NOMO-1 treated with DMSO at 0.1 percent for 48 hours (cell line): ENCODE data around the gene FAM234A.
"Not testable (repeated sequence)": the region's sequence is repeated elsewhere in the genome, so short reads cannot be mapped to it uniquely, and the experiment has no call there.

Experiments used
- DNase-seq: peaks from one replicate; lab custom pipeline; 2025; ENCODE audit not compliant: unreplicated experiment; lab: John Stamatoyannopoulos, UW

The FAM234A gene

DNA sequence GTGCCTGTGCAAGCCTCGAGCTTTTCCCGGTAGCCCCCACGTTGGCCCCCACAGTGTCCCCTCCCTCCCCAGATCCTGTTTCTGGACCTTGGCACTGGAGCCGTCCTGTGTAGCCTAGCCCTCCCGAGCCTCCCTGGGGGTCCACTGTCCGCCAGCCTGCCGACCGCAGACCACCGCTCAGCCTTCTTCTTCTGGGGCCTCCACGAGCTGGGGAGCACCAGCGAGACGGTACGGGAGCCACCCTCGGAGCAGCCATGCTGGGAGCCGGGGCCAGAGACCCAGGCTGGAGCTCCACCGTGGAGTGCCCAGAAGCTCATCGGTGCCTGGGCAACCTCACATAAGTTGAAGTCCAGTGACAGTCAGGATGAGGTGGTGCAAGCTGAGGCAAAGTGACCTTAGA is 29.3 kb downstream of the FAM234A start:
- no peak for DNase-seq

DNA sequence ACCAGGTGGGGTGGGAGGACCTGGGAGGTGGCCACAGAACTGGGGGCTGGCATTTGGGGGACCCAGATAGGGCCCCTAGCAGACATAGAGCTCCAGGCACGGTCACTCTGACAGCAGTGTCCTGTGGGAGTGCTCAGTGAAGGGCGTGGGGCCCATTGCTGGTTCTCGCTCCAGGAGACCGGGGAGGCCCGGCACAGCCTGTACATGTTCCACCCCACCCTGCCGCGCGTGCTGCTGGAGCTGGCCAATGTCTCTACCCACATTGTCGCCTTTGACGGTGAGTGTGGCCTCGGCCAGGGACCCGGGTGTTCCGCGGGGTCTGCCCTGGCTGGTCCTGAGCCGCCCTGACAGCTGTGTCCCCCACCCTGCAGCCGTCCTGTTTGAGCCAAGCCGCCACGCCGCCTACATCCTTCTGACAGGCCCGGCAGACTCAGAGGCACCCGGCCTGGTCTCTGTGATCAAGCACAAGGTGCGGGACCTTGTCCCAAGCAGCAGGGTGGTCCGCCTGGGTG is 29.9 kb downstream of the FAM234A start:
- no peak for DNase-seq

DNA sequence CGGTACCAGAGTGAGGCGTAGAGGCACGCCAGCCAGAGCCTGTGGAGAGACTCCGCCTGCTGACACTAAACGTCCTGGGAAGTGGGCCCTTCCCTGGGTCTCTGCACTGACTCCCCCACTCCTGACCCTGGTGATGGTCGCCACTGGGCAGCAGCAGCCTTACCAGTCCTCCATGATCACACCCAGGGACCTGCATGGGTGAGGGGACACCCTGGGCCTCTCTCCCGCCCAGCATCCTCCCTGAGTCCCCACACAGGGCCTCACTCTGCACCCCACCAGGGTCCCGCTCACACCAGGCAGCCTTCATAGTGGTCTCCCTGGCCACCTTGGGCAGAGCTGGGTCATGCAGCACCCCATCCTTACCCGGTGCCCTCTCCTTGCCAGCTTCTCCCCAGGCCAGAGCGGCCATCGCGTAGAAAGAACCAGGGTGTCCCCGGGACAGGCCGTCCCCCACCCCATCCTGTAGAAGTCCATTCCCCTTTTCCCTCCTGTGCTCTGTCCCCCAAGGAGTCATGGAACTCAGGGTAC is 30.4 kb downstream of the FAM234A start:
- DNase-seq = no peak

DNA sequence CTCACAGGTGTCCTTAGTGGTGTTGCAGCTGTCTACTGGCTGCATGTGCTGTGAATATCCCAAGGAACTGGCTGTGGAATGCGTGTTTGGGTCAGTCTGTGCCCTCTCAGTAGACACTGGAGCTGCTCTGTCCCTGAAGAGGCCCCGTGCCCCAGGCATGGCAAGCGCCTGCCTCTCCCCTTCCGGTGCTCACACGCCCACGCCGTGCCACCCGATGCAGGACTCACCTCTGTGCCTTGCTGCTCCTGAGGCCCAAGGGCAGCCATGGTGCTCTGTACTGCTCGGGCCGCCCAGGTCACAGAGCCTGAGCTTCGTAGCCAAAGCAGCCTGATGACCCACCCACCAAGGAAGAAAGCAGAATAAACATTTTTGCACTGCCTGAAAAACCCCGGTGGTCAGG is 31.1 kb downstream of the FAM234A start:
- no peak for DNase-seq

DNA sequence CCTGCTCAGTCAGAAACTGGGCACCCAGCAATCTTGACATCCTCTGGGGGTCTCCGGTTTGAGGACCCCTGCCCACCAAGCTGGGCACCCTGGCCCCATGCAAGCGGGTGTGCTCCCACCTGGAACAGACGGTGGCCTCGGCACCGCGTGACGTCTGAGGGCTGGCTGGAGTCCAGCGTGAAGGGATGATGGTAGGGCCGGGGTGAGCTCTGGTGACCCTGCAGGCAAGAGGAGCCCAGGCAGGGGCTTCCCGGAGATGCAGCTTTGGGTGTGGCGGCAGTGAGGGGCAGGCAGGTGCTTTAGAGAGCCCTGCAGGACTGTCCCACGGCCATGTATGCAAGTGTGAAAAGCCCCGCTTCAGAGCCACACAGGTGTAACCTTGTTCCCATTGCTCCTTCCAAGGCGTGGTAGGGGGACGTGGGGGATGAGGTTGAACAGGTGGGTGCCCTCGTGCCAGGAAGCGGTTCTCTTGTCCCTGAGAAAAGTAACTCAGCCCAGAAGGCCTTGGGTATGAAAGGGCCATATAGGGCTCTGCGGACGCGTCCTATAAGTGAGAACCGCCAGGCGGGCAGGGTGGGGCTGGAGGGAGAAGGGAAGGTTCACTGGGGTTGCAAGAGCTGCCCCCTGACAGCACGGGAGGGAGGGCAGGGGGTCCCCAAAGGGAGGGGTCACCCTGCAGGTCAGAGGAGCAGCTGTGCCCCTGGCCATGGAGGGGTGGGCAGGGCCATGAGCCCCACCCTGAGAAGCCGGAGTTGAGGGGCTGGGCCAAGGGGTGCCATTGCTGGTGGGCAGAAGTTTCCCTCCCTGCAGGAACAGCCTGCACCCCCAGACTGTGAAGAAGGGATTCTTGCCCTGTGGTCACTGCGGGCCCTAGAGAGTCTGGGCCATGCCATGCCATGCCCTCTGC is 31.9 kb downstream of the FAM234A start:
- no peak for DNase-seq

DNA sequence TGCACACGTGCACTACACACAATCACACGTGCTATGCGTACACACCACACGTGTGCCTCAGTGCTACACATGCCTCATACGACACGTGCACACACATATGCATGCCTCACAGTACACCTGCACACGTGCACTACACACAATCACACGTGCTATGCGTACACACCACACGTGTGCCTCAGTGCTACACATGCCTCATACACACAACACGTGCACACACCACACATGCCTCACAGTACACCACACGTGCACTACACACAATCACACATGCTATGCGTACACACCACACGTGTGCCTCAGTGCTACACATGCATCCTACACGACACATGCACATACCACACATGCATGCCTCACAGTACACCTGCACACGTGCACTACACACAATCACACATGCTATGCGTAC is 32.9 kb downstream of the FAM234A start:
- not testable (repeated sequence) for DNase-seq

DNA sequence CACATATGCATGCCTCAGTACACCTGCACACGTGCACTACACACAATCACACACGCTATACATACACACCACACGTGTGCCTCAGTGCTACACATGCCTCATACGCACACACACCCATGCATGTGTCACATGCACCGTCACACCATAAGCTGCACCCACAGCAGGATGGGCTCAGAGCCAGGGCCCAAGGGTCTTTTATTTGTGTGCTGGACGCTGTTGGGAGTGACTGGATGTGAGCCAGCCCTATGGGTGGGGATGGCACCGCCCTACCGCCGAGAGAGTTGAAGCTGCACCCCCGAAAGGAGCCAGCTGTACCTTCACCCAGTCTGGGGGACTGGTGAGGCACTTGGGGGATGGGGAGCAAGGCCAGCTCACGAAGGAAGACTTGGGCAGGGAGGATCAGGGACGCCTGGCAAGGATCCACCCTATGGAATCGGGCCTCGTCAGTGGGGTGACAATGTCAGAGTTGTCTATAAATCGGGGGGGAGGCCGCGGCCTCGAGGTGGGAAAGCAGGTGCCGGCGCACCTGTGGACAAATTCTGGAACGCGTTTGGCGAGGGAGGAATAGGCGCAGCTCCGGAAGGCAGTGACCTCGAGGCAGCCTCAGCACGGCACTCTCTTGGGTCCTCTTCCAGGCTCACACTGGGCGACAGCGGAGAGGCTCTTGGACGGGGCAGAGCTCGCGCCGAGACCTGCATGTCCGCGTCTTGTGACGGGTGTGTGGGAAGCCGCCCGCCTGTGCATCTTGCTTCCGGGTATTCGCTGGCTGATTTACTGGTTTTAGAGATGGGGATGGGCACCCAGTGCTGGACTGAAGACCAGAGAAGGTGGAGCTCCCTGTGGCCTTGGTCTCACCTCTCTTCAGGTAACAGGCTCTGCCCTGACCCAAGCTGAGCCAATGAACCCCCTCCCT is 33.8 kb downstream of the FAM234A start:
- no peak for DNase-seq

DNA sequence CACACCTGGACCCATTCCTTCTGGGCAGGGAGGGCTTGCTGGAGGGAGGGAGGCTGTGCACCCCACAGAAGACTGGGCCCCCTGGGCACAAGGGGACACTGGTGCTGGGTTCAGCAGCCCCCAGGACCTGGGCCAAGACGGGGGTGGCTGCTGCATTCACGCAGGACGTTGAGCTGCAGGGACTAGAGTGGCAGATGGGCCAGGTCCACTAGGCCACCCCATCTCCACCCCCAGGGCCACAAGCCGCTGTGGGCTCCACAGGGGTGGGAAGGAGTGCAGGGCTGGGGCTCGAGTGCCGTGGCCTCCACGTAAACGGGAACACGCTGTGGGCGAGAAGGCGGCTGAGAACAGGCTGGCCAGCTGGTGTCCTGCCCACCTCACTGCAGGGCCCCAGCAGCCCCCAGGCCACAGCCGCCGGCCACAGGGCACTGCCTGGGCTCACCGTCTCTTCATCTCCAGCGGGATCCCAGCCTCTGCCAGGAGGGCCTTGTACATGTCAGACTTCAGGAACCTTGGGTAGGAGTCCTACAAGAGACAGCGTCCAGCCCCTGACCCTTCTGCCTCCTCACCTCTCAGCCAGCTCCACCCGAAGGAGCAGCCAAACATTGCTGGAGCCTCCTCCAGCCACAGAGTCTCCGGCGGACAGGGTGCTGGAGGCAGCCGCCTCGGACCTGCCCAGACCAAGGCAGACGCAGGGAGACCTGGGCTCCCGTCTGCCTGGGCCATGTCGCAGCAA is 34.6 kb downstream of the FAM234A start:
- no peak for DNase-seq

DNA sequence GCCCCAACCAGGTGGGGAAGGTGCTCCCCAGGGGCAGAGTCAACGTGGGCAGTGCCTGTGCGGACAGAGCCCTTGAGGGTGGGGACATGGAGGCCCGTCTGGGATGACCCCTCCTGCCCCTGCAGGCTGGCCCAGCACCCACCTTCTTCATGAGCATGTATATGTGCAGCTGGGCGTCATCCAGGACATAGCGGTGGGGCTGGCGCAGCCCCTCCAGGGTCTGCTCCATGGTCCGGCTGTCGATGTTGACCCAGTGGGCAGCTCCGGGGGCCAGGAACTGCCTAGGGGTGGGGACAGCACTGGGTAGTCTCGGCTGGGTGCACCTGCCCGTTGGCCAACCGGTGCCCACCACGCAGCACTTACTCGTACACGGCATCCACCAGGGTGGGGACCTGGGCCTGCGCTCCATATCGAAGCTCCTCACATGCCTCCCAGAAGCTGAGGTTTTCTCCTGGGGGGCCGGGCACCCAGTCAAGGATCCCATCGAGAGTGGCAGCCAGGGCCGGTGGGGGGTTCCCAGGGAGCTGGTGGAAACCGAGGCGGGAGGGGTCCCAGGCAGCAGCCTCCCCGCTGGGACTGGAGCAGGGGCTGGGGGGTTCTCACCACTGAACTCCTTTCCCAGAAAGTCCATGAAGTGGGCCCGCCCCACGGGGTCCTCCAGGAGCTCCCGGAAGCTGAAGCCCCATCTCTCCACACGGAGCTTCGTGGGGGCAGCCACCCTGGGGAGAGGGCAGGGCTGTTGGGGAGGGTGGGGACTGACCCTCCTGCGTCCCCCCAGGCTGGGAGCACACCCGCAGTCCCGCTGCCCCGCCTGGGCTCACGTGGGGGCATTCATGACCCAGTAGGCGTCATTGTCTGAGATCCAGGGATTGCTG is 36.0 kb downstream of the FAM234A start:
- DNase-seq = no peak

DNA sequence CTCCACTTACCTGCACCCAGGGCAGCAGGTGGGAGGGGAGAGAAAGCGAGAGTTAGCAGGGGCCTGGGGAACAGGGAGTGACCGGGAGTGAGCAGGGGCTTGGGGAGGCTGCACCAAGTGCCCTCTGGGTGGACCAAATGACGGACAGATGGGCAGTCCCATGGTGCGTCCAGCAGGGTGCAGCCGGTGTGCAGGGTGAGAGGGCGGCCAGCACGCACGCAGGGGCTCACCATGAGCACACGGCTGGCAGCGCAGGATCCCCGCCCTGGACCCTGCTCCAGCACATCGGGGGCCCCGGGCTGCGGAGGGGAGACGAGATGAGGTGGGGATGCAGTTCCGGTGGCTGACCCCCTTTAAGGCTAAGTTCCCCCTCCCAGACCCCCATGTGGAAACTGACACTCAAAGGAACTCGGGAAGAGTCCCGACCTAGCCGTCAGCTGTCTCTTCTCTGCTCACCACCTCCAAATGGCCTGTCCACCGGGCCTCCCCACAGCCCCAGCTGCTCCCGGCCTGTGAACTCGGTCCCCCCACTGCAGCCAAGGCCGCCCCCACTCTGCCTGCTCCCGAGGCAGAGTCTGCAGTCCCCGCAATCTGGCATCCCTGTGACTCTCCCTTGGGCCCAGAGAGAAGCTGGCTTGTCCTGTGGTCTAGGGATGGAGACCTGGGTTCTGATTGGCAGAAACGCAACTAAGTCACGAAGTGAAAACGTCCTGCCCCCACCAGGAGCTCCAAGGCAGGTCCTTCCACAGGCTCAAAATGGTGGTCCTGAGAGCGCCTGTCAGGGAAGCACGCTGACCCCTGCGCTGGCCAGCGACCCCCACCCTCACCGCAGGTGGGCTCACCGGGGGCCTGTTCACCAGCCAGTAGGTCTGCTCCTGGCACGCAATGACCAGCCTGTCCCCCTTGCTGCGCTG is 38.3 kb downstream of the FAM234A start:
- no peak for DNase-seq

DNA sequence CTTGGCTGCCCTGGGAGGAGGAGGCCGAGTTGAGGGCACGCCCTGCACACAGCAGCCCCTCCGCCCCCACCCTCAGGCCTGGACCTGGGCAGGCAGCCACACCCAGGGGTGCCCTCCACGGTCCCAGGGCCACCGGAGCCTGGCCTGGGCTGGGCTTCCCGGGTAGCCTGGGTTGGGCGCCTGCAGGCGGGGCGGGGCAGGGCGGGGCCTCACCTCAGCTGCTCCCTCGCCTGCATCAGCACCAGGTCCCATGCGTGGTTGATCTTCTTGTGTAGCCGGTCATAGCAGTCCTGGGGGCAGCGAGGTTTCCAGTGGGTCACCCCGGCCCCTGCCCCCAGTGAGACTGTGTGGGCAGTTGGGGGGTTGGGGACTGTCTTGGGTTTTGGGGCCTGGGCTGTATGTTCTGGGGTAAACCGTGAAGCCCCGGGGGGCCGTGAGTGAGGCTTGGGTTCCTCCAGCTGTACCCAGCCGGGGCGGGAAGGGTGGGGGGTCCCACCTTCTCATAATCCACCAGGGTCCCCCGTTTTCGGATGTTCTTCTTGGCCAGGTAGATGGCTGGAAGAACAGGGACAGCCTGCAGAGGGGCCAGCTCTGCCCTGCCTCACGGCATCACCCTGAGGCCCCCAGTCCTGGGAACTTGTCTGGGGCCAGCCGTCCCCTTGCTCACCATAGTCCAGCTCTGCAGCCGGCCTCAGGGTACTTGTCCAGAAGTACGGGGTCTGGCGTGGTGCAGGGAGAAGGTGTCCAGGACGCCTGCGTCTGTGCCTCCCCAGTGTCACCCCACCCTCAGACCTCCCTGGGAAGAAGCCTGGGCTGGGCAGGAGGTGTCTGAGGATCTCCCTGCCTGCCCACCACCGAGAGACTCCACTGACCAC is 39.2 kb downstream of the FAM234A start:
- DNase-seq = no peak

DNA sequence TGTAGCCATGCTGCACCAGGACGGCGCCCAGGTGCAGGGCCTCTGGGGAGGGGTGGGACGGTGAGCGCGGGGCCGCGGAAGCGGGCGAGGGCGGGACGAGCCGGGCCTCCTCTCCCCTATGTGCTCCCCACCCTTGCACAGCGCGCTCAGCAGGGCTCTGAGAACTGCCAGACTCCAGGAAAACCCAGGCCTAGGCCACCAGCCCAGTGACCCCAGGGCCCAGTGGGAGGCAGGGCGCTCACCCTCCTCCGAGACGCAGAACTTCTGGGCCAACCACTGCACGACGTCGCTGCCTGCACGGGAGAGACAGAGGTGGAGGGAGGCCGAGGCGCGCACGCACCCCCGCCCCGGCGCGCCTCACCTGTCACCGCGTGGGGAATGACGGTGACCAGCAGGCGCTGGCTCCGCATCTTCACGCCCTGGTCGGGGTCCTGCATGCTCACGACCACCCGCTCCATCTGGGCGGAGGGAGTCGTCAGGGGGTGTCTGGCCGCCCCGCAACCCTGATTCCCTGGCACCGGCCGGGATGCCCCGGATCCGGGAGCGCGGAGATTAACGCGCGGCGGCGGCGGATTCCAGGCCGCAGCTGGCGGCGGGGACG is 40.5 kb downstream of the FAM234A start:
- DNase-seq = no peak

DNA sequence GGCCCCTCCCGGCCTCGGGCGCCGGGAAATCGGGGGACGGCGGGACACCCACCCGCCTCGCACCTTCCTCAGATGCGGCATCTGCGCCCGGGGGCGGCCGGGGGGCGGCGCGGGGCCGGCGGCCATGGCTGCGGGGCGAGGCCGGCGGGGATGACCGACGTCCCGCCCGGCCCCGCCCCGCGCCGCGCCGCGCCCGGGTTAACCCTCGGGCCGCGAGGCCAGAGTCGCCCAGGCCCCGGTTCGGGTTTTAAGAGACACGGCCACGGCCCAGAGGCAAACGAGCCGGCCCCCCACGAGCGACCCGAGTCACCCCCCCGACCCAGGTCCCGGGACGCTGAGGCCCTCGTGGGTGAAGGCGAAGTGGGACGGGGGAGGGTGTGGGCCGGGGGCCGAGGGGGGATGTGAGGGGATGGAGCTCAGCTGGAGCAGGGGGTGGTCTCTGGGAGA is 41.2 kb downstream of the FAM234A start, which contains the start of gene RGS11:
TSS of gene RGS11 (minus strand) at position 159 of the 447 bp plus-strand sequence. CDS start at position 126, 33 bp downstream.
- no peak for DNase-seq

DNA sequence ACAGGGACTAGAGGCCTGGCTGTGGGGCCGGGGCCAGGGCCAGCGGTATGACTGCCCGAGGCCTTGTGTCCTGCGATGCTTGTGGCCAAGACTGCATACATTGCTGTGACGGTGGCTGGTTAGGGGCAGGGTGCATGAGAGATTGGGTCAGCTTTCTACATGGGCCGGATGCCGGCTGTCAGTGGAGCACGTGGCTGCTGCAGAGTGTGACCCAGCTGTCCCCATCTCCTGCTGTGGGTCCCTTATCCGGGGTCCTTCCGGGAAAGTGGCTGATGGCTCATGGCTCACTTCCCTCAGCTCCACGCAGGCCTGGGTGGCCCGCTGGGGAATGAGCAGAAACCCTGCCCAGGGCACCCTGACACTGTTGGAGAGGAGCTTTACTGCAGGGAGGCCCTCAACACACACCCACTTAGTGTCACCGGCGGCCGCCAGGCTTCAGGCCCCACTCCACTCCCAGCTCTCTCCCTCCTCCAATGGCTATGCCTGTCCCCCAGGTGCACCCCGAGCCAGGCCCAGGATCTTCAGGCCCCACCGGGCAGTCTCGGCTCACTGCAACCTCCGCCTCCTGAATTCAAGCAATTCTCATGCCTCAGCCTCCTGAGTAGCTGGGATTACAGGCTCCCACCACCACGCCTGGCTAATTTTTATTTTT is 41.9 kb downstream of the FAM234A start:
- DNase-seq = no peak

DNA sequence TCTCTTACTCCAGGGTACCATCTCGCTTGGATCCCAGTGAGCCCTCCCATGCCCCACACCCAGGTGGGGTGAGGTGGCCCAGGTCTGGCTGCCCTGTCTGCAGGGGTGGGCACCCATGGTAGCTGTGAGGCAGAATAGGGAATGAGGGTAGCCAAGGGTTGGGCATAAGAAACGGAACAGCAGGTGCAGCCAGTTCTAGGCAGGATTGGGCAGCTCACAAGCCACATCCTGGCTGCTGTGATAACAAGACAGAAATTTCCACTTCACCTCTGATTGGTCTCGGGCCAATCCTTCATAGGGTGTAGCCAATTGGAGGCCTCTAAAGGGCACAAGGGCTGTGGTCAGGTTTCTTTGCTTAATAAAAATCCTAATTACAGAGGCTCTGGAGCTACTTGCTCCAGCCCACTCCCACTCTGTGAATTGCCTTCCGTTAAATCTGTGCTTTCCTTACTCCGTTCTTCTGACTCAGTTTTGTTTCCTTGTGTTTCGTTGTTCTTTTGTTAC is 44.3 kb downstream of the FAM234A start:
- DNase-seq = peak; percentile 6

DNA sequence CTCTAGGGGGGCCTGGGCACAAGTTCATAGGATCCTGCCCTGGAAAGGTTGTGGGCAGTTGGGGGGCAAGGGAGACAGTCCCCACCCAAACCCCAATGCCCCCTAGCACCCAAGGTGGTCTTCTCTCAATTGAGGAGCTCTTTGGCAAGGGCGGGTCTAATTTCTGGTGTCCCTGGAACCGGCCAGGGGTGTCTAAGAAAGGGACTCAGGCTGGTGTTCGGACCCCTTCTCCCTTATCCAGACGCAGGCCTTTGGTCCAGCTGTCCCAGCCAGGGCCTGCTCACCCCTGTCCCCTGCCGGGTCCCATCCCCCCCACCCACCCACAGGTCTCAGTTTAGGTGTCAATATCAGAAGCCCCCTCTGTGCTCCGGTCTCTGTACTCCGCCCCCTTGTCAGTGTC is 44.9 kb downstream of the FAM234A start:
- DNase-seq = no peak
